Ectodermal cell (in vitro differentiated cells): Measurements from ENCODE around the gene KRTAP10-1. TPM values are rescaled to one million over a fixed set of nuclear protein-coding genes. Genes with fewer than 3 reads are reported as not detected.
A peak's percentile ranks its signal among the peaks of the same experiment; 100 is the strongest.
"Not testable (repeated sequence)": the region's sequence is repeated elsewhere in the genome, so short reads cannot be mapped to it uniquely, and the experiment has no call there.

ENCODE experiments used
- H3K27ac ChIP-seq: 2 replicates; pipeline ENCODE4 v1.7.0; 2013; ENCODE audit warnings: mild to moderate bottlenecking, low read depth, low read length; ENCODE audit not compliant: insufficient read depth, poor library complexity, severe bottlenecking
- H3K27me3 ChIP-seq: 2 replicates; pipeline ENCODE4 v1.7.0; 2013; ENCODE audit warnings: mild to moderate bottlenecking, low read length; ENCODE audit not compliant: insufficient read depth, control insufficient read depth, poor library complexity, severe bottlenecking
- H3K36me3 ChIP-seq: one replicate; pipeline ENCODE4 v1.7.0; 2013; ENCODE audit warnings: low read length; ENCODE audit not compliant: control insufficient read depth, insufficient read depth
- H3K4me1 ChIP-seq: one replicate; pipeline ENCODE4 v1.7.0; 2013; ENCODE audit warnings: low read length; ENCODE audit not compliant: control insufficient read depth, insufficient read depth
- H3K4me3 ChIP-seq: 2 replicates; pipeline ENCODE4 v1.7.0; 2013; ENCODE audit warnings: low read depth, low read length, control low read depth; ENCODE audit not compliant: insufficient read depth
- H3K9me3 ChIP-seq: 2 replicates; pipeline ENCODE4 v1.7.0; 2013; ENCODE audit warnings: mild to moderate bottlenecking, low read length, moderate library complexity; ENCODE audit not compliant: control insufficient read depth
- WGBS, 2 experiments: methylation state at CpG; one replicate each; pipeline ENCODE4 v1.1.7; 2013; ENCODE audit warnings: missing lambda C conversion rate in 2 of 2; 5-methylcytosine and 5-hydroxymethylcytosine counted together
- polyA plus RNA-seq, 4 experiments: library from polyadenylated mRNA; stranded (reverse); fragments of 50-300 nt; gene quantifications; one replicate each; pipeline ENCODE4 v1.2.3, GENCODE V29; 2013

KRTAP10-1 gene, protein sequence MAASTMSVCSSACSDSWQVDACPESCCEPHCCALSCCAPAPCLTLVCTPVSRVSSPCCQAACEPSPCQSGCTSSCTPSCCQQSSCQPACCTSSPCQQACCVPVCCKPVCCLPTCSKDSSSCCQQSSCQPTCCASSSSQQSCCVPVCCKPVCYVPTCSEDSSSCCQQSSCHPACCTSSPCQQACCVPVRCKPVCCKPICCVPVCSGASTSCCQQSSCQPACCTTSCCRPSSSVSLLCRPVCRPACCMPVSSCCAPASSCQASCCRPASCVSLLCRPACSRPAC
- polyA plus RNA-seq (2013, experiment 1 of 4) = not detected
- polyA plus RNA-seq (2013, experiment 2 of 4) = not detected
- polyA plus RNA-seq (2013, experiment 3 of 4) = not detected
- polyA plus RNA-seq (2013, experiment 4 of 4) = not detected

GRCh38 chr21:44539991-44540666, at the start of gene KRTAP10-1:
Gene KRTAP10-1, minus strand, starts transcription at chr21:44540195. Its CDS starts 45 bp downstream, at chr21:44540150.
- H3K27me3 ChIP-seq = no peaks in the 10 kb centered on the region
- 88 to 90% methylated on average over 21 of the region's 21 CpGs for WGBS, 2 experiments
- H3K36me3 ChIP-seq = no peaks in the 10 kb centered on the region
- H3K9me3 ChIP-seq = no peaks in the 10 kb centered on the region
- no peak within 1 kb of the TSS for H3K4me3 ChIP-seq
- no peak within 1 kb of the TSS for H3K27ac ChIP-seq
- H3K4me1 ChIP-seq = no peaks in the 10 kb centered on the region

- H3K27ac ChIP-seq = no peak overlapping the region
- no peak overlapping the region for H3K4me3 ChIP-seq
- 95 to 98% methylated on average over 2 of the region's 2 CpGs for WGBS, 2 experiments
- H3K4me1 ChIP-seq = peaks cover 13% of the 10 kb centered on the region
- H3K27me3 ChIP-seq = no peaks in the 10 kb centered on the region
- H3K36me3 ChIP-seq = no peaks in the 10 kb centered on the region
- no peaks in the 10 kb centered on the region for H3K9me3 ChIP-seq
Observed at GRCh38 chr21:44589094-44589493, 49.1 kb upstream of the KRTAP10-1 start.

DNA sequence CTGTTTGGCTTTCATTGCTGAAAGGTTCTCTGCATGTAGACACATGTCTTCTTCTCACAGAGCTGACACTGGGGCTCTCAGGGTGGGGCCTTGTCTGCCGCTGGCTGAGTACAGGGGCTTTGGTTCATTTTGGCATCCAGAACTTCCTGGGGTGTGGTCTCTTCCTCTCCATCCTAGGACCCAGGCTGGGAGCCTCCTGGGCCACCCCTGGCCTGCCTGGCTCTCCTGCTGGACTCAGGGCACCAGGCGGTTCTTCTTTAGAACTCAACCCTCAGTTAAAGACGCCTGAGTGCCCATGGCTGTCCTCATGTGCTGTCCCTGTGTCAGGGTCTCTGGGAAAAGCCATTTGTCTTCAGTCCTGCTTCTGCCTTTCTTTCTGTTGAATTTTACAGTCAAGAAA, 45.9 kb upstream of the KRTAP10-1 start:
- Histone ChIP-seq H3K27ac (no peak overlapping the region), H3K4me3 (no peak overlapping the region), H3K36me3 (no peaks in the 10 kb centered on the region), H3K27me3 (no peaks in the 10 kb centered on the region), H3K9me3 (no peaks in the 10 kb centered on the region), H3K4me1 (peaks cover 4% of the 10 kb centered on the region)
- WGBS, 2 experiments = 91 to 95% methylated on average over 3 of the region's 3 CpGs

DNA sequence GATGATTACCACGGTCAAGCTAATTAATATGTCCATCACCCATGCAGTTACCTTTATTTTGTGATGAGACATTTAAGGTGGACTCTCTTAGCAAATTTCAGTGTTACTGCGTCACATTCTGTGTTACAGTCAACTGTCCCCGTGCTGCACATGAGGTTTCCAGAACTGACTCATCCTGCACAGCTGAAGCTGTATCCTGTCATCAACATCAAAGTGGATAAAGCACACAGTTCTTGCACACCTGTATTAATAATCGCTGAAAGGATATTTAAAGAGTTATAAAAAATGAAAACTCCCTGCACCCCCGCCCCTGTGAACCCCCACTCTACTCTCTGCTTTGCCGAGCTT, 43.8 kb upstream of the KRTAP10-1 start:
- WGBS, 2 experiments = 93% methylated on average over 5 to 6 of the region's 6 CpGs
- H3K4me1 ChIP-seq = peaks cover 4% of the 10 kb centered on the region
- no peaks in the 10 kb centered on the region for H3K9me3 ChIP-seq
- H3K4me3 ChIP-seq = no peak overlapping the region
- H3K27me3 ChIP-seq = no peaks in the 10 kb centered on the region
- H3K27ac ChIP-seq = no peak overlapping the region
- H3K36me3 ChIP-seq = no peaks in the 10 kb centered on the region

- H3K9me3 ChIP-seq = no peaks in the 10 kb centered on the region
- peaks cover 4% of the 10 kb centered on the region for H3K4me1 ChIP-seq
- 21 to 23% methylated on average over 11 of the region's 11 CpGs for WGBS, 2 experiments
- H3K4me3 ChIP-seq = no peak overlapping the region
- H3K27ac ChIP-seq = peak overlapping the region; percentile 50
- no peaks in the 10 kb centered on the region for H3K27me3 ChIP-seq
- H3K36me3 ChIP-seq = no peaks in the 10 kb centered on the region
Observed at GRCh38 chr21:44583089-44583799, 43.2 kb upstream of the KRTAP10-1 start.

- H3K27me3 ChIP-seq = no peaks in the 10 kb centered on the region
- peaks cover 4% of the 10 kb centered on the region for H3K4me1 ChIP-seq
- no peaks in the 10 kb centered on the region for H3K36me3 ChIP-seq
- H3K9me3 ChIP-seq = no peaks in the 10 kb centered on the region
- no peak overlapping the region for H3K4me3 ChIP-seq
- H3K27ac ChIP-seq = no peak overlapping the region
- WGBS, 2 experiments = 88 to 89% methylated on average over 15 of the region's 15 CpGs
Observed at GRCh38 chr21:44582055-44582454, 42.1 kb upstream of the KRTAP10-1 start.

DNA sequence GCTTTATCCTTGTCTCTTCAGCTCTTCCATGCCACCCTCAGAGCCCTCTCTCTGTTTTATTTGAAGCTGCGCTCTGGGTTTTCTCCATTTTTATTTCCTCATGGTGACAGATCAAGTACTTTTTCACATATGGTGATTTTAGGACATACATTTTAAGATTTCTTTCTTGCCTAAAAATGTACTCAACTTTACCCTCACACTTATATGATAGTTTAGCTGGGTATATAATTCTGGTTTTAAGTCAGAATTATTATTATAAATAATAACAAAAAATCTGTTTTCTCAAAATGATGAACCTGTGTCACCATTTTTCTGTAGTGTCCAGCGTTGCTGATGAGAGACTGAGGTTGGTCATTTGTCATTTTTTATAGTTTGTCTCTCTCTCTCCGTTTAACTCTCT, 41.2 kb upstream of the KRTAP10-1 start:
- H3K27me3 ChIP-seq = no peaks in the 10 kb centered on the region
- no peak overlapping the region for H3K4me3 ChIP-seq
- no peaks in the 10 kb centered on the region for H3K9me3 ChIP-seq
- no peak overlapping the region for H3K27ac ChIP-seq
- H3K36me3 ChIP-seq = no peaks in the 10 kb centered on the region
- peaks cover 4% of the 10 kb centered on the region for H3K4me1 ChIP-seq
- WGBS, 2 experiments = 93 to 97% methylated on average over 3 of the region's 3 CpGs

DNA sequence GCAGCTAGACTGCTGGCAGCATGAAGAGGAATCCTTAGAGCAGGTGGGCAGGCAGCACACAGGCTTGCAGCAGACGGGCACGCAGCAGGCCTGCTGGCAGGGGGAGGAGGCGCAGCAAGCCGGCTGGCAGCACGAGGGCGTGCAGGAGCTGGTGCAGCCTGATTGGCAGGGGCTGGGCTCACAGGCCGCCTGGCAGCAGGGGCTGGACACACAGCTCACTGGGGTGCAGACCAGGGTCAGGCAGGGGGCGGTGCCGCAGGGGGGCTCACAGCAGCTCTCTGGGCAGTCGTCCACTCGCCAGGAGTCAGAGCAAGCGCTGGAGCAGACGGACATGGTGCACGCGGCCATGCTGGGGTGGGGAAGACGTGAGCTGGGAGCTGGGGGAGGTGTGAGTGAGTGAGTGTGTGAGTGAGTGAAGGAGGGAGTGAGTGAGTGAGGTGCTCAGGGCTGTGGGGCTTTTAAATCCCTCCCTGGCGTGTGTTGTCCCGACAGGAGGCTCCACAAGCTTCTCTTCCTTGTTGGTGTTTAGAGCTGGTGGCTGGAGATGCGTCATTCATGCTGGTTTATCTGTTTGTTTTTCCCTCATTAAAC, 40.3 kb upstream of the KRTAP10-1 start, which contains the start of gene KRTAP10-5:
Gene KRTAP10-5 (minus strand): TSS at position 374 of the 591 bp plus-strand sequence. CDS start 26 bp downstream, at position 348.
- not testable (repeated sequence) for H3K4me3 ChIP-seq, H3K4me1 ChIP-seq, H3K36me3 ChIP-seq, H3K9me3 ChIP-seq, H3K27me3 ChIP-seq, H3K27ac ChIP-seq
- 81 to 83% methylated on average over 19 of the region's 19 CpGs for WGBS, 2 experiments

GRCh38 chr21:44579833-44580144, 39.8 kb upstream of the KRTAP10-1 start:
- 82 to 86% methylated on average over 7 of the region's 7 CpGs for WGBS, 2 experiments
- no peaks in the 10 kb centered on the region for H3K9me3 ChIP-seq
- H3K36me3 ChIP-seq = no peaks in the 10 kb centered on the region
- no peak overlapping the region for H3K4me3 ChIP-seq
- H3K27me3 ChIP-seq = no peaks in the 10 kb centered on the region
- no peak overlapping the region for H3K27ac ChIP-seq
- peaks cover 5% of the 10 kb centered on the region for H3K4me1 ChIP-seq
